ENCODE measurements around the gene TSPYL4.

DNA sequence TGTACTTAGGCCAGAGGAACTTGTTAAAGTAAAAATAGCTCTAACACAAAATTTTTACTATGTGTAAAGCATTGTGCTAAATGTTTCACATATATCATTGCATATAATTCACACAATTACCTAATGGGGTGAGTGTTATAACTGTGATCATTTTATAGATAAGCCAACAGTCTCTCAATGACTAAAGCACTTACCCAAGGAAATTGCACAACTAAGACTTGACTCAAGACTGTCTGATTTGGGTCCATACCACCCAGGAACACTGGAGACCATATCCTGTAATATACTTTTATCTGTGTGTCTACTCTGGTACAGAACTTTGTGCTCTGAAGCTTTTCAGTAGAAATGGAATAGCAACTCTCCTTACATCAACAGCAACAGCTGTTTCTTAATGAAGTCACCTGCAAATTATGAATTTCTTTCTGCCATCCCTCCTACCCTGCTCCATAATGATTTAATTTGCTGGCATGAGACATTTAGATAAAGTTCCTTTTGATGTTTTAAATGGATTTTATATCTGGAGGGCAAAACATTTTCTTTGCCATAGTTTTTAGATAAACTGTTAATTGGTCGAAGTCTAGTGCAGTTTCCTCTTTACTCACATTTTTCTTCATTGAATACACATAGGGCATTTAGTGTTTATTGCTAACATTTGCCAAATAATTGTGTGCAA lies 47.5 kb downstream of the TSPYL4 start:
- TF ChIP-seq, protein P1, sequence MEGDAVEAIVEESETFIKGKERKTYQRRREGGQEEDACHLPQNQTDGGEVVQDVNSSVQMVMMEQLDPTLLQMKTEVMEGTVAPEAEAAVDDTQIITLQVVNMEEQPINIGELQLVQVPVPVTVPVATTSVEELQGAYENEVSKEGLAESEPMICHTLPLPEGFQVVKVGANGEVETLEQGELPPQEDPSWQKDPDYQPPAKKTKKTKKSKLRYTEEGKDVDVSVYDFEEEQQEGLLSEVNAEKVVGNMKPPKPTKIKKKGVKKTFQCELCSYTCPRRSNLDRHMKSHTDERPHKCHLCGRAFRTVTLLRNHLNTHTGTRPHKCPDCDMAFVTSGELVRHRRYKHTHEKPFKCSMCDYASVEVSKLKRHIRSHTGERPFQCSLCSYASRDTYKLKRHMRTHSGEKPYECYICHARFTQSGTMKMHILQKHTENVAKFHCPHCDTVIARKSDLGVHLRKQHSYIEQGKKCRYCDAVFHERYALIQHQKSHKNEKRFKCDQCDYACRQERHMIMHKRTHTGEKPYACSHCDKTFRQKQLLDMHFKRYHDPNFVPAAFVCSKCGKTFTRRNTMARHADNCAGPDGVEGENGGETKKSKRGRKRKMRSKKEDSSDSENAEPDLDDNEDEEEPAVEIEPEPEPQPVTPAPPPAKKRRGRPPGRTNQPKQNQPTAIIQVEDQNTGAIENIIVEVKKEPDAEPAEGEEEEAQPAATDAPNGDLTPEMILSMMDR (IDR thresholded peaks at IDR 0.05), result no peak
- TF ChIP-seq POLR2A (IDR thresholded peaks at IDR 0.05), result no peak
